Measurements from ENCODE around the gene GADL1. TPM values are rescaled to one million over a fixed set of nuclear protein-coding genes. Genes with fewer than 3 reads are reported as not detected.

GADL1 gene
- total RNA-seq, 1 donor from 2014 or later, result not detected

- DNase-seq (ENCODE audit: low read depth), result no peak
Measured at GRCh38 chr3:30695302-30696061, 199.0 kb downstream of the GADL1 start.

- DNase-seq (ENCODE audit: low read depth), result no peak
Measured at GRCh38 chr3:30694668-30695067, 199.8 kb downstream of the GADL1 start.

DNA sequence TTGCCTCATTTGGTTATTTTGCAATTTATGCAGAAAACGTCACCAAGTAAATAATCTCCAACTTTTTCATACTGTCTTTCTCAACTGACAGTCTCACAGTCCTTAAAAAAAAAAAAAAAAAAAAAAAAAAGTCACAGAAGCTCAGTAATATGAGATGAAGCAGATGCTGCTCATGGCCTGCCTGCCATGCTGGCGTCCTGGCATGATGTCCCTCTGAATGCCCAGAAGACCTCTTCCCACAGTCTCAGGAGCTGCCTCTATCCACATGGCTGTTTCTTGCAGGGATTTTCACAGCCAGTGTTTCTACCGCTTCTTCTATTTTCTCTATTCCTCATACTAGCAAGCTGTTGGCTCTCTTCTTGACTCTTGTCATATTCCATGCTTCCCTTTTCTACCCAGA, 200.3 kb downstream of the GADL1 start:
- no peak for DNase-seq (ENCODE audit: low read depth)

- peak; percentile 70 for DNase-seq (ENCODE audit: low read depth)
Measured at GRCh38 chr3:30693470-30694120, 200.9 kb downstream of the GADL1 start.

GRCh38 chr3:30692498-30693130, 201.8 kb downstream of the GADL1 start:
- no peak for DNase-seq (ENCODE audit: low read depth)

DNA sequence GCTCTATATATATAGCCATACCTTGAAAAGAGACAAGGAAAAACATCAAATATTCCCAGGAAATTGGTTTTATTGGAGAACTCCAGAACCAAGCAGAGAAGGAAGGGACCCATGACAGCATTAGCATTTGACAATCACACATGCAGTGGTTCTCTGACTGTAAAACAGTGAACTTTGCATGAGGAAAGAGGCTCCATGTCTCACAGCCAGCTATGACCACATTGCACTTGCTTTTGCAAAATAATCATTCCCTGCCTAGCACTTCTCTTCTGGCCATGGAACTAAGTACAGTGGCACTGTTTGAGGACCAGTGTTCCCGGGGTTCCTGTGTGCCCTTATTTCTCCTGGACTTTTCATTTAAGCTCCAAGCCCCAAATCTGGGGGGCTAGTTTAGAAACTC, 202.5 kb downstream of the GADL1 start:
- no peak for DNase-seq (ENCODE audit: low read depth)

DNA sequence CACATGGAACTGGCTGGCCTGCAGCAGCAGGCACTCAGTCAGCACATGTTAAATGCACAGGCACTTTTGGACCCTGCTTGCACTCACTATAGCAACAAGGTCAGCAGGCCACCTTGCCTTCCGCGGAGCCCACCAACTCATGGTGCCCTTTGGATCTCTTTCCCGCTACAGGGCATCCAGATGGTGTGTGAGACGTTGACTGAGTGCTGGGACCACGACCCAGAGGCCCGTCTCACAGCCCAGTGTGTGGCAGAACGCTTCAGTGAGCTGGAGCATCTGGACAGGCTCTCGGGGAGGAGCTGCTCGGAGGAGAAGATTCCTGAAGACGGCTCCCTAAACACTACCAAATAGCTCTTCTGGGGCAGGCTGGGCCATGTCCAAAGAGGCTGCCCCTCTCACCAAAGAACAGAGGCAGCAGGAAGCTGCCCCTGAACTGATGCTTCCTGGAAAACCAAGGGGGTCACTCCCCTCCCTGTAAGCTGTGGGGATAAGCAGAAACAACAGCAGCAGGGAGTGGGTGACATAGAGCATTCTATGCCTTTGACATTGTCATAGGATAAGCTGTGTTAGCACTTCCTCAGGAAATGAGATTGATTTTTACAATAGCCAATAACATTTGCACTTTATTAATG, 203.1 kb downstream of the GADL1 start:
- no peak for DNase-seq (ENCODE audit: low read depth)

DNA sequence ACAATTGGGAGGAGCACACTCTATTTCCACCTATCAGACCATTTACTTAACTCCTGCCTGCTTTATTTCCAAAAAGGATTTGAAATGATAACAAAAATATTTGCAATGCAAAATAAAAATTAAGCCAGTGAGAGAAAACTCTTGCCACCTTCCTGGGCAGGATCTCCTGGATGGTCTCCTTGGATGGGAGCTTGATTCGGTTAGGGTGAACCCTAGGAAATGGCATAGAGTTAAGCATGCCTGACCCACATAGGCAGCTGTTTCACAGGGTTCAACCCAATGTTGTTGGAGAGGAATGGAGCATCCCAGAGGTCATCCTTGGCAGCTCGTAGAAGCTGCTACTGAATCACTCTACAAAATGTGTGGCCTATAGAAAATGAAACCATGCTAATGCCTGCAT, 204.3 kb downstream of the GADL1 start:
- DNase-seq (ENCODE audit: low read depth), result no peak

GRCh38 chr3:30688776-30689641, 205.5 kb downstream of the GADL1 start:
- peak; percentile 85 for DNase-seq (ENCODE audit: low read depth)

- DNase-seq (ENCODE audit: low read depth), result no peak
Measured at GRCh38 chr3:30687930-30688570, 206.4 kb downstream of the GADL1 start.

DNA sequence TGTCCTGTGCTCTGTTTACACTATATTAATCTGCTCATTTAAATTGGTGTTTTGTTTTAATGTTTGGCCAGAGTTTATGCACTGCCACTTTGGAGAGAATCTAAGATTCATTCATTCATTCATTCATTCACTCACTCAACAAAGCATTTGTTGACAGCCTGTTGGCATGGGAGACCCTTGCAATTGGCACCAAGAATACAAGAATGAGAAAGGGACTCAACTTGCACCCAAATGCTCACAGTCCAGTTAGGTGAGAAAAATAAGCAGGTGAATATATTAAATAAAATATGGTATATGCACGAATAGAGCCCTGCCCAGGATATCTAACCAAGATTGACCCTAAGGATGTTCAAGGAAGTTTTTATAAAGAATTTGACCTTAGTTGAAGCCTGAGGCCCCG, 207.7 kb downstream of the GADL1 start:
- no peak for DNase-seq (ENCODE audit: low read depth)

GRCh38 chr3:30686176-30686575, 208.3 kb downstream of the GADL1 start:
- DNase-seq (ENCODE audit: low read depth), result no peak

DNA sequence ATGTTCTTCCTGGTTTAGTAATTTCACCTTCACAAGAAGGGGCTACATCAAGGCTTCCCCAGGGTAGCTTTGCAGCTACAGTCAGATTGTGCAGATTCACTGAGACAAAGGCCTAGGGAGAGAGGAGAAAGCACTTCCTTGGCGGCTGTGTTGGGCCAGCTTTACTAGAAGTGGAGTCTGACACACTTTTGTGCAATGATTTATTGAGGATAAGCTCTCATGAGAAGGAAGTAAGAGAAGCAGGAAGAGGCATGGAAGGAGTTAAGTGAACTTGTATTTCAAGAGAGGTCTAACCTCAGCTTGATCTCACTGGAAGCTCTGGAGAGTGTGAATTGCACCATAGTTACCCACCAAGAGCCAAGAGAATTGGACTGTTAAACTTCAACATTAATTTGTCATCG, 209.2 kb downstream of the GADL1 start:
- DNase-seq (ENCODE audit: low read depth), result peak; percentile 57

GRCh38 chr3:30684356-30684755, 210.1 kb downstream of the GADL1 start:
- no peak for DNase-seq (ENCODE audit: low read depth)

DNA sequence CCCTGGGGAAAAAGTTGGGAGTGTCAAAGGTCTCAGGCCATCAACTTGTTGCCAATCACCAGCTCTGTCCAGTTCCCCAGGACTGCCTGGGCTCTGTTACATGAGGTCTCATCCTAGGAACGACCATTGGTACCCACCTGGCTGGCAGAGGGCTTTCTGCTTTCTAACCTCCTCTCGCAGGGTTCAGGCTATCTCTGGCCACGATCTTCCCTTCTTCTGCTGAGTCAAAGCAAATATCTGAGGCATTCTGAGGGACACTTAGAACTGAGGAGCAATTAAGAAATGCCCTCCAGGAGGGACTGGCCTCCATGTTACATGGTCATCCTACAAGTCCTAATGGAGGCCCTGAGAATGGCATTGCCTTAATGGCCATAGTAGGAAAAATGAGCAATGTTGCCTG, 210.7 kb downstream of the GADL1 start:
- DNase-seq (ENCODE audit: low read depth), result no peak

DNA sequence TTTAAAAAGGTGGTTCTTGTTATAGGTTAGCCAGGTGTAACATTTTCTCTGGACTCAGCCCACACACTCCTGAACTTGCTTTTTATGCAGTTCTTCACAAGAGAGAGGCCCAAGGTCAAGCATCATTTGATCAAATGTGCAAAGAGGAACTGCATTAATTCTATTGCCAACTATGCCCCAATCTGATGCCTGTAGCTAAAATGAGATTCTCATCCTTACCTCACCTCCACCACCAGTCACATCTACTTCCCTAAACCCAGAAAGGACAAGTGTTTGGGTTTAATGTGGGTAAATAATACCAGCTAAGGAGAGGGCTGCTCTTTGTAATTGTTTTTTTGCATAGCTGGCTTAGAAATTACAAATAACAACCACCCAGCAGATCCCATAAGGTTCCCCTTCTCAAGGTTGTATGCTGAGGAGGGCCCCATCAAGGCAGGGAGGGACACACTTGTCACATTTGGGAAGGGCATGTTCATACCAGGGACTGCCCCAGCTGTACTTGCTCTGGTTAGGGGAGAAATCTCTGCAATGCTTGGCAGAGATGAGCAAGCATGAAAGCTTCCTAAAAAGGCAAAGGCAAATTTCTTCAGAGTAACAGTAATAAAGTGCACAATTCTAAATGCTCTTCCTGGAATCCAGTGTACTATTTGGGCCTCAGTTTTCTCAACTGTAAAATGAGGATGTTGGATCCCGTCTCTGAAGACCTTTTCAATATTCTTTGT, 211.9 kb downstream of the GADL1 start:
- no peak for DNase-seq (ENCODE audit: low read depth)

- DNase-seq (ENCODE audit: low read depth), result no peak
Measured at GRCh38 chr3:30681649-30682211, 212.7 kb downstream of the GADL1 start.

- DNase-seq (ENCODE audit: low read depth), result no peak
Measured at GRCh38 chr3:30680789-30681648, 213.4 kb downstream of the GADL1 start.

- no peak for DNase-seq (ENCODE audit: low read depth)
Measured at GRCh38 chr3:30679045-30679444, 215.4 kb downstream of the GADL1 start.
